Activated CD4-positive, alpha-beta T cell treated with anti-CD3 and anti-CD28 coated beads, Interleukin-2, amount 10 ng/mL, durations not matched to agents 7 days and 5 days (primary cell): ENCODE results near the gene PACSIN1. TPM values are rescaled to one million over a fixed set of nuclear protein-coding genes. Genes with fewer than 3 reads are reported as not detected.
A peak's percentile ranks its signal among the peaks of the same experiment; 100 is the strongest.

ENCODE experiments used
- CTCF ChIA-PET: fragments of 350-600 bp; sonication (Branson Sonifier 250); formaldehyde crosslinking; loops from one replicate; lab custom pipeline; 2021; ENCODE audit warnings: antibody characterized with exemption; lab: Charles Lee
- POLR2A ChIA-PET: fragments of 350-600 bp; sonication (Branson Sonifier 250); formaldehyde crosslinking; loops from one replicate; lab custom pipeline; 2021; ENCODE audit warnings: antibody characterized with exemption; lab: Charles Lee
- DNase-seq: peaks from one replicate; pipeline ENCODE4 v3.0.0-alpha.2; 2020
- H3K27ac Mint-ChIP-seq: one replicate; pipeline ENCODE4 v1.8.0; 2021; ENCODE audit warnings: mild to moderate bottlenecking, moderate library complexity, mixed read lengths
- H3K27me3 Mint-ChIP-seq: one replicate; pipeline ENCODE4 v1.8.0; 2021; ENCODE audit warnings: mixed read lengths
- H3K36me3 Mint-ChIP-seq: one replicate; pipeline ENCODE4 v1.8.0; 2021; ENCODE audit warnings: low read depth, mixed read lengths
- H3K4me1 Mint-ChIP-seq: one replicate; pipeline ENCODE4 v1.8.0; 2021; ENCODE audit warnings: mixed read lengths
- H3K4me3 Mint-ChIP-seq: one replicate; pipeline ENCODE4 v1.8.0; 2021; ENCODE audit warnings: mild to moderate bottlenecking, moderate library complexity, mixed read lengths
- H3K9me3 Mint-ChIP-seq: one replicate; pipeline ENCODE4 v1.8.0; 2021; ENCODE audit warnings: mixed read lengths
- total RNA-seq, 2 experiments: library from RNA; stranded (reverse); gene quantifications; one replicate each; pipeline ENCODE4 v1.2.3, GENCODE V29; 2021

The PACSIN1 gene
- total RNA-seq, 2 experiments from 2014 or later = 1.6 to 1.7 TPM

DNA sequence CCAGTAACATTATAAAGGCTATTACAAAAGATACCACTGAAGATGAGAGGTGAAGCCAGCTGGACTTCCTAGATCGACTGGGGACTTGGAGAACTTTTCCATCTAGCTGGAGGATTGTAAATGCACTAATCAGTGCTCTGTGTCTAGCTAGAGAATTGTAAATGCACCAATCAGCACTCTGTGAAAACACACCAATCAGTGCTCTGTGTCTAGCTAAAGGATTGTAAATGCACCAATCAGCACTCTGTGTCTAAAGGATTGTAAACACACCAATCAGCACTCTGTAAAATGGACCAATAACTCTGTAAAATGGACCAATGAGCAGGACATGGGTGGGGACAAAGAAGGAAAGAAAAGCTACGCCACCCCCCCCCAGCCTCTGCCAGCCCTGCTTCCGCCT, 26.4 kb upstream of the PACSIN1 start:
- ChIA-PET POLR2A (no interaction called here), CTCF (no interaction called here)
- Mint-ChIP-seq H3K27me3 (peaks cover 3% of the 10 kb centered on the region), H3K4me1 (peaks cover 2% of the 10 kb centered on the region), H3K27ac (no peak overlapping the region), H3K36me3 (no peaks in the 10 kb centered on the region), H3K4me3 (no peak overlapping the region), H3K9me3 (peaks cover 7% of the 10 kb centered on the region)
- DNase-seq = no peak

DNA sequence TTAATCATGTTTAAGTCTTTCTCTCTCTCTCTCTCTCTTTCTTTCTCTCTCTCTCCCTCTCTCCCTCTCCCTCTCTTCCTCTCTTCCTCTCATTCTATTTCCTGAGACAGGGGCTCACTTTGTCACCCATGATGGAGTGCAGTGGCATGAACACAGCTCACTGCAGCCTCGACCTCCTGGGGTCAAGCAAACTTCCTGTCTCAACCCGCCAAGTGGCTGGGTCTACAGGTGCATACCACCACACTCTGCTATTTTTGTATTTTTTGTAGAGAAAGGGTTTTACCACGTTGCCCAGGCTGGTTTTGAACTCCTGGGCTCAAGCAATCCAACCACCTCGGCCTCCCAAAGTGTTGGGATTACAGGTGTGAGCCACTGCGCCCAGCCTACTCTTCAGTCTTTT, 24.4 kb upstream of the PACSIN1 start:
- H3K36me3 Mint-ChIP-seq = no peaks in the 10 kb centered on the region
- peaks cover 7% of the 10 kb centered on the region for H3K9me3 Mint-ChIP-seq
- POLR2A ChIA-PET = interaction anchor here (0.7 kb wide), 1 partner anchor 141 kb away, joined by 6 read pairs; no protein-coding TSS in a partner anchor
- H3K27ac Mint-ChIP-seq = no peak overlapping the region
- no peak overlapping the region for H3K4me3 Mint-ChIP-seq
- peaks cover 2% of the 10 kb centered on the region for H3K4me1 Mint-ChIP-seq
- CTCF ChIA-PET = no interaction called here
- DNase-seq = no peak
- H3K27me3 Mint-ChIP-seq = peaks cover 5% of the 10 kb centered on the region

DNA sequence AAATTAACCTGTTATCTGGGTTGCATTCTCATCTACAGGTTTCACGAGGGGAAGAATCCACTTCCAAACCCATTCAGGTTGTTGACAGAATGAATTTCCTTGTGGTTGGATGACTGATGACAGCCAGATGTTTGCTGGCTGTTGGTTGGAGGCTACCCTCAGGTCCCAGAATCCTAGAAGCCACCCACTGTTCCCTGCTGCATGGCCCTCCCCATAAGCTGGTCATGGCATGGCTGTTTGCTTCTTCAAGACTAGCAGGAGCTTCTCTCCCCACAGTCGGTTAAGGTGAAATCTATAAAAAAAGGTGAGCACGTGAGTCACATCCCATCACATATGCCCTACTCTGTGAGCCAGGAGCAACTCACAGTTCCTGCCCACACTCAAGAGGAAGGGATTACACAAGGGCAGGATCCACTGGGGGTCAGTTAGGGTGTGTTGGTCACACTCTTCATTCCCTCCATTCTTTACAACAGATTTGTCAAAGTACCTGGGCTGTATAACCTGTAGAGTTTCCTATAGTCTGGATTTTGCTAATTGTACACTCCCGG, 20.5 kb upstream of the PACSIN1 start:
- peaks cover 2% of the 10 kb centered on the region for H3K4me1 Mint-ChIP-seq
- H3K9me3 Mint-ChIP-seq = no peaks in the 10 kb centered on the region
- POLR2A ChIA-PET = no interaction called here
- no peak overlapping the region for H3K4me3 Mint-ChIP-seq
- CTCF ChIA-PET = no interaction called here
- peaks cover 7% of the 10 kb centered on the region for H3K27me3 Mint-ChIP-seq
- no peak for DNase-seq
- H3K27ac Mint-ChIP-seq = no peak overlapping the region
- H3K36me3 Mint-ChIP-seq = no peaks in the 10 kb centered on the region

DNA sequence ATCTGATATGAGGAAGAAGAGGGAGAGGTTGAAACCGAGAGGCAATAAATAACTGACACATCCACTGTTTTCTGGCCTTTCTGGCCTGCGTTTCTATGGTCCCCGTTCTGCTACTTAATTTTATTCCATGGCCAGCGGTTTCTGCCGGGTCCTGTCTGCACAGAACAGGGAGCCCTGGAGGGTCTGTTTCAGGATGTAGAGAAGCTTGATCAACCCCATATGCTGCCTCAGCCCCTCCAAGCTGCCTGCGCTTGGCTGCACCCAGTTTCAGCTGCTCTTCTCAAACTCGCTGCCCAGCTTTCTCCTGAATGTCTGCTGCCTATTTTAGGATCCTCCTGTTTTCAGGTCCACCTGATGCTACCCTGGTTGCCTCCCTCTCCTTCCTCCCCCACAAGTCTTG, 18.5 kb upstream of the PACSIN1 start:
- no peak for DNase-seq
- no peak overlapping the region for H3K27ac Mint-ChIP-seq
- H3K4me3 Mint-ChIP-seq = no peak overlapping the region
- no peaks in the 10 kb centered on the region for H3K9me3 Mint-ChIP-seq
- H3K36me3 Mint-ChIP-seq = no peaks in the 10 kb centered on the region
- POLR2A ChIA-PET = interaction anchor here (0.7 kb wide), 1 partner anchor 178 kb away, joined by 4 read pairs; no protein-coding TSS in a partner anchor
- CTCF ChIA-PET = interaction anchor here (1.0 to 1.2 kb wide), 2 partner anchors 11 to 13 kb away, joined by 3 to 4 read pairs; no protein-coding TSS in a partner anchor
- no peaks in the 10 kb centered on the region for H3K4me1 Mint-ChIP-seq
- peaks cover 7% of the 10 kb centered on the region for H3K27me3 Mint-ChIP-seq

DNA sequence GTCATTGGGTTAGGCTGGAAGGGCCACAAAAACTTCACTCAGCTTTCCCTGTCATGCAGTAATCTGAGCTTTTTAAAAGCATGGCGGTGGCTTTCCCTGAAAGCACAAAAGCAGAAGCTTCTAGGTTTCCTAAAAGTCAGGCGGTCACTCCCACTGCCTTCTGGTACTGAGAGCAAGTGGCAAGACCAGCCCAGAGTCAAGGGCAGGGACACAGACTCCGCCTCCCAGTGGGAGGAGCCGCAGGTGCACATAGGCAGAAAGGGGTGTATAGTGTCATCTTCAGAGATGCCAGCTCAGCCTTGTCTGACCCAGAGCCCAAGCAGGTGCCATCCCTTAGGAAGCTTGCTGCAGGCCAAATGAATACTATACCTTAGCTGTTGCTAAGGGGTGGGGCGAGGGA, 18.0 kb upstream of the PACSIN1 start:
- Mint-ChIP-seq H3K4me1 (no peaks in the 10 kb centered on the region), H3K36me3 (no peaks in the 10 kb centered on the region), H3K9me3 (no peaks in the 10 kb centered on the region), H3K4me3 (no peak overlapping the region), H3K27ac (no peak overlapping the region), H3K27me3 (peaks cover 7% of the 10 kb centered on the region)
- no peak for DNase-seq
- ChIA-PET POLR2A (no interaction called here), CTCF (interaction anchor here (1.0 to 1.2 kb wide), 2 partner anchors 11 to 12 kb away, joined by 3 to 4 read pairs; no protein-coding TSS in a partner anchor)

DNA sequence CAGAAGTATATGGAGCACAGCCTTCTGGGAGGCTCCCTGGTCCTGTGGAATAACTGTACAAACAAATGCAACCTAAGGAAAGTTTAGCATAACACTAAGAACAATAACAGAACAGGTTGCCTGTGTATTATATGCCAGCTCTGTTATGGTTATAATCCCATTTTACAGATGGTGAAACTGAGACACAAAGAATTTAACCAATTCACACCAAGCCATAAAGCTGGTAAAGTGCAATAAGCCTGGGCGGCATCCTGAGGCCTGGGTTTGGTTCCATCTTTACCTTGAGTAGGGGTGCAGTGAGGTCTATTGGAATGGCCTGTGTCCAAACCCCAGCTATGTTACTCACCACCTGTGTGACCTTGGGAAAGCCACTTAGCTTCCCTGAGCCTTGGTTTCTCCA, 14.7 kb upstream of the PACSIN1 start:
- POLR2A ChIA-PET = no interaction called here
- peaks cover 2% of the 10 kb centered on the region for H3K27me3 Mint-ChIP-seq
- DNase-seq = no peak
- H3K27ac Mint-ChIP-seq = no peak overlapping the region
- no peaks in the 10 kb centered on the region for H3K9me3 Mint-ChIP-seq
- no peaks in the 10 kb centered on the region for H3K36me3 Mint-ChIP-seq
- H3K4me3 Mint-ChIP-seq = no peak overlapping the region
- H3K4me1 Mint-ChIP-seq = no peaks in the 10 kb centered on the region
- CTCF ChIA-PET = interaction anchor here (1.6 kb wide), 1 partner anchor 8 kb away, joined by 4 read pairs; no protein-coding TSS in a partner anchor

DNA sequence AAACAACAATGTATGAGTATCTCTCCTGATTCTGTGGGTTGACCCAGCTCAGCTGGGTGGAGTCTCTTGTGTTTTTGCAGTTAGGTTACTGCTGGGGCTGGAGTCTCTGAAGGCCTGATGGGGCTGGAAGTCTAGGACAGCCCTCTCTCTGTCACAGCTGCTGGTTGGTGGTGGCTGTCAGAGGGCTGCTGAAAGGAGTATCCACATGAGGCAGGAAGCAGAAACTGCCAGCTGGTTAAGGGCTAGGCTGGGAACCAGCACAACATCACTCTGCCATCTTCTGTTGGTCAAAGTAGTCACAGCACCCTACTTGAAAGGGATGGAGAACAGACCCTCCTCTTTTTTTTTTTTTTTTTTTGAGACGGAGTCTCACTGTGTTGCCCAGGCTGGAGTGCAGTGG, 10.0 kb upstream of the PACSIN1 start:
- no peaks in the 10 kb centered on the region for H3K36me3 Mint-ChIP-seq
- CTCF ChIA-PET = interaction anchor here (0.6 to 1.7 kb wide), 2 partner anchors 152 to 154 kb away, joined by 4 read pairs; no protein-coding TSS in a partner anchor
- no peaks in the 10 kb centered on the region for H3K27me3 Mint-ChIP-seq
- DNase-seq = no peak
- POLR2A ChIA-PET = no interaction called here
- H3K9me3 Mint-ChIP-seq = no peaks in the 10 kb centered on the region
- no peaks in the 10 kb centered on the region for H3K4me1 Mint-ChIP-seq
- H3K4me3 Mint-ChIP-seq = no peak overlapping the region
- H3K27ac Mint-ChIP-seq = no peak overlapping the region

DNA sequence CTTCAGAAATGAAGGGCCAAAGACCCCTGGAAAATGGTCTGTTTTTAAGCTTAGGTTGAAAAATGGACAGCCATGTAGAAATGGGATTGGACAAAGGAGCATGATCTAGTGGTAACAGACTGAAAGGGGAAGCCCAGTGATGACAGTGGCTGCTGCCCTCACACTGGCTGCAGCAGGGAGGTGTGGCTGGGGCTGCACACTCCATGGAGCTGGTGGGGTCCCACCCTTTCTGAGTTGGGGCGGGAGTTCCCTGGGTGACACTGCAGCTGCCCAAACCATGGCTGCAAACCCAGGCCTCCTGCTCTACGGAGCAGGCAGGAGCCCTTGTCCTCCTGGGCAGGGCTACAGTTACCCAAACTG, 8.5 kb upstream of the PACSIN1 start:
- POLR2A ChIA-PET = no interaction called here
- Mint-ChIP-seq H3K4me1 (no peaks in the 10 kb centered on the region), H3K27me3 (no peaks in the 10 kb centered on the region), H3K36me3 (no peaks in the 10 kb centered on the region), H3K4me3 (no peak overlapping the region), H3K27ac (no peak overlapping the region), H3K9me3 (no peaks in the 10 kb centered on the region)
- DNase-seq = no peak
- CTCF ChIA-PET = interaction anchor here (3.5 kb wide), 1 partner anchor 151 kb away, joined by 21 read pairs; no protein-coding TSS in a partner anchor

DNA sequence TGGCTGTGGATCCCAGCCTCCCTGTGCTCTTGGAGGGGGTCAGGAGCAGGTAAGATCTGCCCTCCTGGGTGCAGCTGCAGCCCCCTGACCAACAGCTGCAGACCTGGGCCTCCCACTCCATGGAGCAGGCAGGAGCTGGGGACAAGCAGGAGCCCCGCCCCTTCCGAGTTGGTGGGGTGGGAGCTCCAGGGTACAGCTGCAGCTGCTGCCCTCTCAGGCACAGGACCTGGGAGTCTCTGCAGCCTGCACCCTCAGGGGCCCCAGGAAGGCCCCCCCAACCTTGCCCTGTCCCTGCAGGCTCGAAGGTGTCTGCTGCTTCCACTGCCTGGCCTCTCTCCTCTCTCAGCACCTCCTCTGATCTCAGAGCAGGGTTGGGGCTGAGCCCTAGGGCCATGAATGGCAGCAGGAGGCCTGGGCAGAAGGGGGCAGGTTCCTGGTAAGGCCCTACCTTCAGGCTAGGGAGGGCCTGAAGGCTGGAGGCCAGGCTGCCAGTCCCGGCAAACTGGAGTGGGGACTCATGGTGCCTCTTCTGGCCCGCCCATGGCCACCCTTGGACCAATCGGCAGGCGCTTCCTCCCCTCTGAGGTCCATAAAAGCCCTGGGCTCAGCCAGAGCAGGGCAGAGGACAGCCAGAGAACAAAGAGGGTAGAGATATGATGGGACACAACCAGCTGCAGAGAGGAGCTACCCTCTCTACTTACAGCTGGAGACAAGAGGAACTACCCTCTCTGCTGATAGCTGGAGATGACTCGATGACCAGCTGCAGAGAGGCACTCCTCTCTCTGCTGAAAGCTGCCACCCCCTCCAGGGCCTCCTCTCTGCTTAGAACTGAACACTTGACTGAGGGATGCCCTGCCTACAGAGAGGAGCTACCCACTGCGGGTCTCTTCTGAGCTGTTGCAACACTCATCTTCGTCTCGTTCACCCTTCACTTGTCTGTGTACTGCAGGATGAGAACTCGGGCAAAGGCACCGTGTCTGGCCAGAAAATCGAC, 7.8 kb upstream of the PACSIN1 start:
- Mint-ChIP-seq H3K27me3 (peaks cover 3% of the 10 kb centered on the region), H3K27ac (no peak overlapping the region), H3K36me3 (no peaks in the 10 kb centered on the region), H3K4me3 (no peak overlapping the region), H3K9me3 (no peaks in the 10 kb centered on the region), H3K4me1 (no peaks in the 10 kb centered on the region)
- CTCF ChIA-PET = interaction anchor here (1.1 to 3.5 kb wide), 5 partner anchors 10 to 262 kb away, joined by 3 to 21 read pairs (median 3); no protein-coding TSS in a partner anchor
- POLR2A ChIA-PET = no interaction called here
- DNase-seq = no peak

DNA sequence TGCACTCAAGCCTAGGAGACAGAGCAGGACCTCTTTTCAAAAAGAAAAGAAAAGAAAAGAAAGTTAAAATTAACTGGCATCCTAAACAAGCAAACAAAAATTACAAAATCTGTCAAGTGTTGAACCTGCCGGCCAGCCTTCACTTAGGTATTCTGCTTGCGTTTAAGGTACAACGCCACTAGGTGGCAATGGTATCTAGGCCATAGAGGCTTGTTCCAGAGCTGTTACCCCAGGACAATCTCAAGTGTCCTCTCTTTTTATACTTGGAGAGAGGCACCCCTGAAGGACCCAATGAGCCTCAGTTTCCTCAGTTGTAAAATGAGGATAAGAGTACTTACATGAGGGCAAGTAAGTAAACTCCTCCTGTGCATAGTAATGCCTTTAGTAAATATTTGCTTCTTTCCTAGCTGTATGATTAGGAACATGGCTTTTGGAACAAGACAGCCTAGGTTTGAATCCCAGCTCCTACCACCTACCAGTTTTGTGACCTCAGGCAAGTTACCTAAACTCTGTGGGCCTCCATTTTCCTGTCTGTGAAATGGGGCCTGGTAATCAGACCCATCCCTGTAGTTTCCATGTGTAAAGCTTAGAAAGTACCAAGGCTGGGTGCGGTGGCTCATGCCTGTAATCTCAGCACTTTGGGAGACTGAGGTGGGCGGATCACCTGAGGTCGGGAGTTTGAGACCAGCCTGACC, 5.8 kb upstream of the PACSIN1 start:
- Mint-ChIP-seq H3K9me3 (no peaks in the 10 kb centered on the region), H3K27ac (no peak overlapping the region), H3K4me3 (no peak overlapping the region), H3K27me3 (peaks cover 15% of the 10 kb centered on the region), H3K36me3 (no peaks in the 10 kb centered on the region), H3K4me1 (peaks cover under 1% of the 10 kb centered on the region)
- ChIA-PET POLR2A (interaction anchor here (1.0 kb wide), 1 partner anchor 149 kb away, joined by 3 read pairs; no protein-coding TSS in a partner anchor), CTCF (interaction anchor here (0.6 to 3.5 kb wide), 17 partner anchors 9 to 593 kb away, joined by 3 to 21 read pairs (median 4); no protein-coding TSS in a partner anchor)
- peak; percentile 64 for DNase-seq

DNA sequence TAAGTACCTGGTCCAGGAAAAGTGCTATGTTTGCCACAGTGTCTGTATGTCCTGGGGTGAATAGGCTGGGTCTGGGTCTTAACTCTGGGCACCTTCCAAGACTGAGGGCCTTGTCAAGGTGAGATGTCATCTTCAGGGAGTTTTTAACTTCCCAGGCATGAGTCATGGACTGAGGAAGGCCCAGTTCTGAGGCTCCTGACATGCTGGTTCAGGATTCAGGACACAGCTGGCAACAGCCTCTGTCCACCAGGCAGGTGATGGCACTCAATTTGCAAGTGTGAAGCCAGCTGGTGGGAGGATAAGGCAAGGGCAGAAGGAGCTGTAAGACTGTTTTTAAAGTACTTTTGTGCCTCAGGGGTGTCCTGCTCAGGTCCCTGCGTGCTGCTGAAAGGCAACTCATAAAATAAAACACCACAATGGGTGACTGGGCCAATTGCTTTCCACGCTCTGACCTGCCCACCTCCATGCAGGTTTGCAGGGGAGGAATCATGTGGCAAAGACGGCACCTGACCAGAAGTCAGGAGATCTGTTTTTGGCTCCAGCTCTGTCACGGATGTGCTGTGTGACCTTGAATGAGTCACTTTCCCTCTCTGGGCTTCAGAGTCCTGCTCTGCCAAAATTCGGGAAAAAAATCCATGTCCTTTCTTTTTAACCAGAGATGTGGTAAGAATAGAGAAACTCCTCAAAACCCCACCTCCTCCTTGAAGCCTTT, 4.9 kb upstream of the PACSIN1 start:
- H3K4me1 Mint-ChIP-seq = peaks cover 6% of the 10 kb centered on the region
- POLR2A ChIA-PET = no interaction called here
- H3K9me3 Mint-ChIP-seq = no peaks in the 10 kb centered on the region

DNA sequence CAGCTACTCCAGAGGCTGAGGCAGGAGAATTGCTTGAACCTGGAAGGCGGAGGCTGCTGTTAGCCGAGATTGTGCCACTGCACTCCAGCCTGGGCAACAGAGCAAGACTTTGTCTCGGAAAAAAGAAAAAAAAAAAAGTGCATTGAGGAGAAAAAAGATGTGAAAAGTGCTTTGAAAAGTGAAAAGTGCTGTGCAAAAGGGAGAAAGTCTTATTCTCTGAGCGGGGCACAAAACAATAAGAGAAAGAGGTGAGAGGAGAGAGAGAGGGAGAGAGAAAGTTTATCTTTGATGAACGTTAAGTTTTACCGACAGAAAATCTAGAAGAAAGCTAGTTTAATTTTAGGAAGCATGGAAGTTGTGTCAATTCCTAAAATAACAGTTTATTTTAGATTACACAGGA, 3.9 kb upstream of the PACSIN1 start:
- ChIA-PET POLR2A (no interaction called here), CTCF (interaction anchor here (0.7 kb wide), 1 partner anchor 46 kb away, joined by 3 read pairs; no protein-coding TSS in a partner anchor)
- H3K4me1 Mint-ChIP-seq = peaks cover 6% of the 10 kb centered on the region
- H3K27me3 Mint-ChIP-seq = peaks cover 28% of the 10 kb centered on the region
- no peak overlapping the region for H3K4me3 Mint-ChIP-seq
- H3K9me3 Mint-ChIP-seq = no peaks in the 10 kb centered on the region
- H3K36me3 Mint-ChIP-seq = no peaks in the 10 kb centered on the region
- no peak overlapping the region for H3K27ac Mint-ChIP-seq
- DNase-seq = no peak

More for the DNA sequence above, 4.9 kb upstream of the PACSIN1 start:
- H3K4me3 Mint-ChIP-seq = no peak overlapping the region
- DNase-seq = no peak
- CTCF ChIA-PET = interaction anchor here (0.7 to 3.5 kb wide), 7 partner anchors 8 to 316 kb away, joined by 3 to 21 read pairs (median 3); no protein-coding TSS in a partner anchor
- H3K27me3 Mint-ChIP-seq = peaks cover 21% of the 10 kb centered on the region
- H3K36me3 Mint-ChIP-seq = no peaks in the 10 kb centered on the region
- H3K27ac Mint-ChIP-seq = no peak overlapping the region
